HG03521 (cell line): Measurements from ENCODE around the gene ORC1.
"Not testable (repeated sequence)": the region's sequence is repeated elsewhere in the genome, so short reads cannot be mapped to it uniquely, and the experiment has no call there.

Experiments used
- ATAC-seq: cut with Tn5 transposase; IDR thresholded peaks from one replicate; pipeline ENCODE4 v1.9.1; 2021; ENCODE audit warnings: mild to moderate bottlenecking, moderate library complexity; ENCODE audit not compliant: unreplicated experiment

The ORC1 gene

GRCh38 chr1:52393174-52393573, 11.0 kb downstream of the ORC1 start:
- ATAC-seq: no peak

GRCh38 chr1:52386458-52386857, 17.8 kb downstream of the ORC1 start:
- ATAC-seq: no peak

- no peak for ATAC-seq
Measured at GRCh38 chr1:52385376-52385775, 18.8 kb downstream of the ORC1 start.

DNA sequence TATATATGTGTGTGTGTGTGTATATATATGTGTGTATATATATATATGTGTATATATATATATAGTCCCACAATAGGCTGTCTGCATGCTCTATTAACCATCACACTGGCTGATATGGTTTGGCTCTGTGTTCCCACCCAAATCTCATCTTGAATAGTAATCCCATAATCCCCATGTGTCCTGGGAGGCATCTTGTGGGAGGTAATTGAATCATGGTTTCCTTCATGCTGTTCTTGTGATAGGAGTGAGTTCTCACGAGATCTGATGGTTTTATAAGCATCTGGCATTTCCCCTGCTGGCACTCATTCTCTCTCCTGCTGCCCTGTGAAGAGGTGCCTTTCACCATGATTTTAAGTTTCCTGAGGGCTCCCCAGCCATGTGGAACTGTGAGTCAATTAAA, 34.4 kb downstream of the ORC1 start:
- not testable (repeated sequence) for ATAC-seq

DNA sequence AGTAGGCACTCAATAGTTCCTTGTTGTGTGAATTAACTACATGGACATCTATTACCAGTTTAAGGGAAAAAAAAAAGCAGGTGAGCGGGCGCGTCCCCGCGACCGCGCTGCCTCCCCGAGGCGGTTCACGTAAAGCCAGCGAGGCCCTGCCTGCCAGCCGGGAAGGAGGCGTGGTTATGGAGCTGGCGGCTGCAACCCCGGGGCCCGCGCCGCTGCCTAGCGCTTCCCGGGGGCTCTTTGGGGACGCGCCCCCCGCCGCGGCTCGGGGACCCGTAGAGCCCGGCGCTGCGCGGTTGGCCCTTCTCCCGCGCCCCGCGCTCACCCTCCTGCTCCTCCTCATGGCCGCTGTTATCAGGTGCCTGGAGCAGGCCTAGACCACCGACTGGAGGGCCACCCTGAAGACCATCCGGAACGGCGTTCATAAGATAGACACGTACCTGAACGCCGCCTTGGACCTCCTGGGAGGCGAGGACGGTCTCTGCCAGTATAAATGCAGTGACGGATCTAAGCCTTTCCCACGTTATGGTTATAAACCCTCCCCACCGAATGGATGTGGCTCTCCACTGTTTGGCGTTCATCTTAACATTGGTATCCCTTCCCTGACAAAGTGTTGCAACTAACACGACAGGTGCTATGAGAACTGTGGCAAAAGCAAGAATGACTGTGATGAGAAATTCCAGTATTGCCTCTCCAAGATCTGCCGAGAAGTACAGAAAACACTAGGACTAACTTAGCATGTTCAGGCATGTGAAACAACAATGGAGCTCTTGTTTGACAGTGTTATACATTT, 35.6 kb downstream of the ORC1 start:
- no peak for ATAC-seq

GRCh38 chr1:52367272-52367671, 37.0 kb downstream of the ORC1 start:
- ATAC-seq: no peak

DNA sequence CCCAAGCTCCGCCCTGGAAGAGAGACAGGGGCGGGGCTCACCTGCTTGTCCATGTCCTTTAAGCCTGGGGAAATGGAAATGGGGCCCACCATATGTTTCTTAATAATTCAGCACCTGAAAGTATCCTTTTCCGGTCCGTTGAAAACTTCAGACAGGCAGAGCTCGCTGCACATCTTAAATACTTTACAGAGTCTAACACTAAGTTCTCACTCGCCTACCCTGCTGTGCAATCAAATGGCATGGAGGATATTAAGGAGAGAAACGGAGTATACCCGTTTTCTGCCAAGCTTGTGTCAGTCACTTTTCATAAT, 37.8 kb downstream of the ORC1 start:
- ATAC-seq: no peak

DNA sequence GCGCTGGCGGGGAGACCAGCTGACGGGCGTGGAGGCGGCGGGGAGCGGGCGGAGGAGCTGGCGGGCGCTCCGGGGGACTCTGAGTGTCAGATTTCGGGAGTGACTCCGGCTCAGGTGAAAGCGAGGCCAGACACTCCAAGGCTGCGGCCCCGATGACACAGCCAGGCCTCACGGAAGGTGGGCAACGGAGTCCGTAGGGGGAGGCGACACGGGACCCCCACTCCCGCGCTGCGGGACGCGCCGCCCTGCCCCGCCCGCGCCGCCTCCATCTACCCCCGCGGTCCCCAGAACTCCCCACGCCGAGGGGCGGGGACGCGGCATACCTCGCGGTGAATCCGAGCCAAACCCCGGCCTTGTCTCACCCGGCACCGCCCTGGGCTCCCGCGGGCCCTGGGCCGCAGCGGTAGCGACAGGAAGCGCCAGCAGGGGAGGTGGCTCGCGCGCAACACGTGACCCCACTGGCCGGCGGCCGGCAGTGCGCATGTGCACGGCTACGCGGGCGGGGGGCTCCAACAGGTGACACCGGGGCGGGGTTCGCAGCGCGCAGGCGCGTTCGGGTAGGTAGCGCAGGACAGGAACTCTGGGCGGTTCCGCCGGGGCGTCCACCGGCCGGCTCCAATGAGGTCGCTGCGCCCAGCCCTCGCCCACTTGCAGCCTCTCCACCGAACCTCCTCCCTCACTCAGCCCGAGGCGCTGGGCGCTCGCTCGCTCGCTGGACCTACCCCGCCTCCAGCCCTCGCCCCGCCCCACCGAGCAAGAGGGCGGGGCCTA, 38.3 kb downstream of the ORC1 start, which contains the start of gene CC2D1B:
CC2D1B (minus strand) TSS at position 460 of the 771 bp plus-strand sequence. CDS start 1,585 bp downstream, outside the sequence.
- peak; percentile 93 for ATAC-seq

GRCh38 chr1:52365071-52365745, 39.0 kb downstream of the ORC1 start:
- no peak for ATAC-seq

GRCh38 chr1:52364235-52364839, 39.9 kb downstream of the ORC1 start:
- ATAC-seq: no peak

DNA sequence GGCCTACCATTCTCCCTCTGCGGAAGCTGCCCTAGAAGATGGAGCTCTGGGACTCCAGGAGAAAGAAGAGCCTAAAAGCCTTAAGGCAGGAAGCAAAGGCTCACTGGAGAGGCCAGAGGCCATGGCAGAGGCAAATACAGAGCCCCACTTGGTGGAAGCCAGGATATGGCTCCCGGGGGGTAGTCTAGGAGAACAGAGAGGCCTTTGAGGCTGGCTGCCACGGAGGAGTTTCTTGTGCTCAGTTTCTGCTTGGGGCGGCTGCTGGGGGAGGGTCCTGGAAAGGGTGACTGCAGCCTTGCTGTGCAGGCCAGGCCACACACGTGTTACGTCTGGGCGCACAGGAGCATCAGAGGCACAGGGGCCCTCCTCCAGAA, 43.6 kb downstream of the ORC1 start:
- no peak for ATAC-seq

DNA sequence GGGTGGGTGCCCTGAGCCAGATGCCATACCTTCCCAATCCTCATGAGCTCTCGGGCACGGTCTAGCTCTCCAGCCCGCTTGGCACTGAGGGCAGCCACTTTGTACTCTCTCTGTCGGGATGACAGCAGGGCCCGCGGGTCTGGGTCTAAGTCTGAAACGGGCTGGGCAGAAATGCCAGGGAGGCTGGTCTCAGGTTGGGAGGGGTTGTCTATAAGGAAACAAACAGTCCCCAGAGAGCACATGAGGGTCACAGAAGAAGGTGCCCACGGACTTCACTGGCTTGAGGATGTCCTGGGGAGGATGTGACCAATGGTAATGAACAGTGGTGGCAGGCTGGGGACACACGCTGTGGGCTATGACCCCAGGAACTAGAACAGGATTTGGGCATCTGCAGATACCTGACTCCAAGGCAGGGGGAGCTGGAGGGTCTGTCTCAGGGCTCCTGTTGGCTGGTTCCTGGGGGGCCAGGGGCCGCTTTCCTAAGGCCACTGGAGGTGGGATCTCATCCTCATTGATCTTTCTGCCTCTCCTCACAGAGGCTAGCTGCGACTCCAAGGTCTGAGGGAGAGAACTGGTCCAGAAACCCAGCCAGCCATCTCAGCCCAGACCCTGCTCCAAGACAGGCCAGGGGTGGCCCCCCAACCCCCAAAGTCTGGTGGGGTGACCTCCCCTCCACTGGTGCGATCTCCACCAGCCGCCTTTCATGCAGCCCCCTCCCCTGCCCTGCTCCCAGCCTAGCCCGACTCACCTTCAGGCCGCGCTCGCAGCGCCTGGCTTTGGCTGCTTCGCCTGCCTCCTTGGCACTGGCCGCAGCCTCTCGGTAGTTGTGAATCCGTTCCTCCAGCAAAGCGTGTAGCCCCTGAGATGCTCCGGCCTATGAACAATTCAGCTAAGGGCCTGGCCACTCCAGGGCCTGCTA, 44.3 kb downstream of the ORC1 start:
- ATAC-seq: no peak

DNA sequence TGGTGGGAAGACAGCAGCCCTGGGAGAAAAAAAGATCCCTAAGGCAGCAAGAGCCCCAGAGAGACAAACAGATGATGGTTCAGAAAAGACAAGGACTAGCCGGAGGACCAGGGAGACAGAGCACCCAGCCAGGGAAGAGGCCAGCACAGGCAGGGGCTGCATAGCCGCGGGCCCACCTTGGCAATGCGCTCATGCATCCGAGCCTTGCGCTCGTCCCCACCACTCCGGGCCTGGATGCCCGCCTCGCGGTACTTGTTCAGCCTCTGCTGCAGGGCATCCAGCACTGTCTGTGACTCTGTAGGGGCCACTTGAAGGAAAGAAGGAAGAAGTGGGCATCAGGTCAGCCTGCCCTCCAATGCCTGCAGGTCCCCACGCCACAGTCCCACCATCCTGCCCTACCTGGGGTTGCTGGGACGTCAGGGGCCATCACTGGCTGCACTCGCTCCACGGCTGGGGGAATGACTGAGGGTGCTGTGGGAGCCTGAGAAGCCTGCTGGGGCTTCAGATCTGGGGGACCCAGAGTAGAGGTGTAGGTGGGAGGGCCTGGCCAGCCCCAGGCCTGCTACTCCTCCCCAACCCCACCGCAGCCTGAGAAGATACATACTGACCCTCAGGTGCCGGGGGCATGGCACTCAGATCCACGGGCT, 45.2 kb downstream of the ORC1 start:
- ATAC-seq: no peak

DNA sequence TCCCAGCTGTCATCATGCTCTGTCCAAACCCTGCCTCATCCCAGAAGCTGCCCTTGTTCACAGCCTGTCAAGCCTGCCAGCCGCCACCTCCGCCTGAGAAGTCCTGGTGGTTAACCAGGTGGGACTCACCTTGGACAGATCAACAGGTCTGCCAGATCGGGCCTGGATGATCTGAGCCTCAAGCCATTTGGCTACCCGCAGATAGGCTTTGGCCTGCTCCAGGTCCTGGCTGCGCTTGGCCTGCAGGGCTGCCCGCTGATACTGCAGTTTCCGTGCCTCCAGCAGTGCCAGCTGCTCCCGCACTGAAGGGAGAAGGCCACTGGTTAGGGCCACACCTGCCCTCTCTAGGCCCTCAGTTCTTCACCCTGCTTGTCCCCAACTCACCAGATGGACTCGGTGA, 46.8 kb downstream of the ORC1 start:
- no peak for ATAC-seq

- no peak for ATAC-seq
Measured at GRCh38 chr1:52356818-52357355, 47.3 kb downstream of the ORC1 start.

DNA sequence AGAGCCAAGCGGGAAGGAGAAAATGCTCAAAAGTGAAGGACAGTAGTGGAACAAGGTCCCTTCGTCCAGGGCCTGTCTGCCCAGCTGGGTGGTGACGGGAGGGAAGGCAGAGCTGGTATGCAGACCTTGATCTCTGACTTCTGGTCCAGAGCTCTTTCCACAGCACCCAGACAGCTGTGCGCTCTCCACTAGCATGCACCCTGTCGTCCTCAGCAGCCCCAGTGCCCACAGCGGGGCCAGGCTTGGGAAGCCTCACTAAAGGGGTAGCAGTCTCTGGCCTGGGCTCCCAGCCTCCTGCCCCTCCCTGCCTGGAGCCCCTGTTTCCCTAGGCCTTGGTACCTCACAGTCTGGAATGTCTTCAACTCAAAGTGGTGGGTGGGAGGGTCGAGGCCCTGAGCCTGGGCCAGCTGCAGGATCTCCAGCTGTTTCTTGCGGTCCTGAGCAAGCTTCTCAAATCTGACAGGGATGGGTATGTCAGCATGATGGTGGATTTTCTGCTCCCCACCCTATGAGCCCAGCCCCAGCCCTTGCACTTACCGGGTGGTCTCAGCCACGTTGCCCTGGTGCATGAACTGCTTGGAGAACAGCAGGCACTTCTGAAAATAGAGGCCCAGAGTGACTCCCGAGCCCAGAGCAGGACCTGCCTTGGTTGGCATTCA, 48.2 kb downstream of the ORC1 start:
- ATAC-seq: no peak

DNA sequence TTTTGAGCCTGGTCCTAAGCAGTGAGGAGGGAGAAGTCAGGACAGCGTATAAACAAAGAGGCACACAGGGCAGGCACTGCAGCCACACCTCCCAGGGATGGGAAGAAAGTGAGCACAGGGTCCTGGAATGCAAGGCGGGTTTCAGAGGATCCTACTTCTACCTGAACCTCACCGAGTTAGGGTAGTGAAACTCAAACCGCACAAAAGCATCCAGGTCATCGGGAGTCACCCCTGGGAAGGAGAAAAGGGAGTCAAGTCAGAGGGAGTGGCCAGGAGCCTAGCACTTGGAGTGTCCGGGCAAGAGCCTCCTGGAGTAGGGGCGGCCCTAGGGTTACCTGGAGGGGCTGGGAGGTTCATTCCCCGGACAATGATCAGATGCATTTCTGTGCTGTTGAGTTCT, 48.8 kb downstream of the ORC1 start:
- no peak for ATAC-seq

- no peak for ATAC-seq
Measured at GRCh38 chr1:52352690-52353089, 51.5 kb downstream of the ORC1 start.

DNA sequence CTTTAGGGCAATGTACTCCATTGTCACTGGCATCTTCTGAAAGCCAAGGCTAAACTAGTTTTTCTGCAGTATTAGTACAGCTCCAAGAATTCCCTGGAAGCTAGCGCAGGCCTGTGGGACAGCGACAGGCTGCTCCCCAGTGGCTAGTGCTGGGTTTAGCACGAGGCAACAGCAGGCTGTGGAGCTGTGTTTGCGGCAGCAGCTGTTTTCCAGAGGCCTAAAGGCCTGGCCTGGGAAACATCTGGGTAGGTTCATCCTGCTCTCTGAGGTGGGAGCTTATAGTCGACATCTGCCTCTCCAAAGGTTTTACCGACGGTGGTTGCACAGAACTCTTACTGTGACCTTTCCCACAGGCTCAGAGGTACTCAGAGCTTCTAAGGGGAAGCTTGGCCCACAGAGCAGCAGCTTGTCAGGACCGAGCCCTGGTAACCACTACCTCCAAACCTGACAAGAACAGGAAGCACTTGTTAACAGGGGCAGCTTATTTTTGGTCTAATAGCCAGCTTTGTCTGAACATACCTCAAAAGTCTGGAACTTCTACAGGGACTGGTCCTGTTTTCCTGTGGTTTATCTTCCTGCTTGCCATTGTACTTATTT, 55.4 kb downstream of the ORC1 start:
- no peak for ATAC-seq
